Adipocyte (in vitro differentiated cells): Measurements from ENCODE around the gene CPEB4.

Experiments used
- DNase-seq: peaks from one replicate; pipeline ENCODE4 v3.0.0-alpha.2; 2015; ENCODE audit warnings: low read depth
- H3K27me3 ChIP-seq: replicated peaks from 2 replicates; pipeline ENCODE4 v1.7.0; 2013; ENCODE audit warnings: mild to moderate bottlenecking, low read length, moderate library complexity; ENCODE audit not compliant: control insufficient read depth, insufficient read depth
- H3K36me3 ChIP-seq: 2 replicates; pipeline ENCODE4 v1.7.0; 2013; ENCODE audit warnings: low read length, mild to moderate bottlenecking, moderate library complexity; ENCODE audit not compliant: control insufficient read depth, insufficient read depth, severe bottlenecking
- H3K4me1 ChIP-seq: 2 replicates; pipeline ENCODE4 v1.7.0; 2013; ENCODE audit warnings: mild to moderate bottlenecking, low read length, moderate library complexity; ENCODE audit not compliant: control insufficient read depth, insufficient read depth
- H3K4me3 ChIP-seq: 2 replicates; pipeline ENCODE4 v1.7.0; 2013; ENCODE audit warnings: mild to moderate bottlenecking, low read length, moderate library complexity
- H3K9ac ChIP-seq: 2 replicates; pipeline ENCODE4 v1.7.0; 2013; ENCODE audit warnings: mild to moderate bottlenecking, low read length, moderate library complexity
- H3K9me3 ChIP-seq: 2 replicates; pipeline ENCODE4 v1.7.0; 2013; ENCODE audit warnings: mild to moderate bottlenecking, low read length, moderate library complexity; ENCODE audit not compliant: control insufficient read depth

Gene CPEB4

GRCh38 chr5:174003795-174004194 is 115.6 kb downstream of the CPEB4 start:
- Histone ChIP-seq H3K36me3 (no peaks in the 10 kb centered on the region), H3K27me3 (peaks cover 6% of the 10 kb centered on the region), H3K9me3 (no peaks in the 10 kb centered on the region), H3K4me1 (no peaks in the 10 kb centered on the region), H3K9ac (no peak overlapping the region), H3K4me3 (no peak overlapping the region)
- DNase-seq, result no peak

- Histone ChIP-seq H3K9ac (no peak overlapping the region), H3K27me3 (peaks cover 6% of the 10 kb centered on the region), H3K4me1 (no peaks in the 10 kb centered on the region), H3K36me3 (no peaks in the 10 kb centered on the region), H3K9me3 (no peaks in the 10 kb centered on the region), H3K4me3 (no peak overlapping the region)
- no peak for DNase-seq
These were observed 120.8 kb downstream of the CPEB4 start for GRCh38 chr5:174008922-174009321.

GRCh38 chr5:174010365-174010764 is 122.2 kb downstream of the CPEB4 start:
- no peak overlapping the region for H3K9ac ChIP-seq
- peaks cover 6% of the 10 kb centered on the region for H3K27me3 ChIP-seq
- no peak for DNase-seq
- no peak overlapping the region for H3K4me3 ChIP-seq
- no peaks in the 10 kb centered on the region for H3K36me3 ChIP-seq
- no peaks in the 10 kb centered on the region for H3K4me1 ChIP-seq
- no peaks in the 10 kb centered on the region for H3K9me3 ChIP-seq

GRCh38 chr5:174011441-174011840 is 123.3 kb downstream of the CPEB4 start:
- Histone ChIP-seq H3K9me3 (no peaks in the 10 kb centered on the region), H3K4me3 (no peak overlapping the region), H3K36me3 (no peaks in the 10 kb centered on the region), H3K9ac (no peak overlapping the region), H3K4me1 (no peaks in the 10 kb centered on the region), H3K27me3 (peaks cover under 1% of the 10 kb centered on the region)
- no peak for DNase-seq
